Breast epithelium (tissue), 4 donors: ENCODE data around the gene DCLK1. TPM values are rescaled to one million over a fixed set of nuclear protein-coding genes. Genes with fewer than 3 reads are reported as not detected.

Experiments used
- DNase-seq, 2 donors: peaks; one replicate each; pipeline ENCODE4 v3.0.0-alpha.2; 2019; ENCODE audit warnings: low spot score in 2 of 2
- H3K27ac ChIP-seq, 2 donors: fragments of 200-600 bp; sonication (generic) in 1 of 2; one replicate each; pipeline ENCODE4 v1.5.1; 2016 to 2019; ENCODE audit warnings: mild to moderate bottlenecking in 1 of 2
- H3K27me3 ChIP-seq, 2 donors: fragments of 200-600 bp; sonication (generic) in 1 of 2; one replicate each; pipeline versions ENCODE4 v1.5.1 to v1.6.0; 2017 to 2019; ENCODE audit warnings: control low read depth in 1 of 2, mild to moderate bottlenecking in 1 of 2
- H3K36me3 ChIP-seq: fragments of 200-600 bp; one replicate; pipeline ENCODE4 v1.5.1; 2019
- H3K4me1 ChIP-seq, 2 donors: fragments of 200-600 bp; sonication (generic); one replicate each; pipeline ENCODE4 v1.5.1; 2016 to 2019; ENCODE audit warnings: control low read depth in 1 of 2
- H3K4me3 ChIP-seq, 3 donors: fragments of 200-600 bp; sonication (generic); 1 replicate in 2 of 3; 2 replicates in 1 of 3; pipeline ENCODE4 v1.5.1; 2016 to 2019; ENCODE audit warnings: mild to moderate bottlenecking in 3 of 3, moderate library complexity in 2 of 3
- H3K9me3 ChIP-seq, 2 donors: fragments of 200-600 bp; sonication (generic) in 1 of 2; one replicate each; pipeline ENCODE4 v1.5.1; 2016 to 2019; ENCODE audit warnings: control low read depth in 1 of 2
- CTCF ChIP-seq, 3 donors: fragments of 450-650 bp; IDR thresholded peaks; one replicate each; pipeline ENCODE4 v1.5.1; 2016 to 2017; ENCODE audit warnings: antibody characterized with exemption in 3 of 3, mild to moderate bottlenecking in 3 of 3, moderate library complexity in 3 of 3
- POLR2A ChIP-seq: fragments of 450-650 bp; IDR thresholded peaks from one replicate; pipeline ENCODE4 v1.6.1; 2016; ENCODE audit warnings: antibody characterized with exemption, mild to moderate bottlenecking, moderate library complexity
- POLR2AphosphoS5 ChIP-seq, 3 donors: sonication (generic); formaldehyde crosslinking; IDR thresholded peaks; one replicate each; pipeline ENCODE4 v1.6.1; 2017; ENCODE audit warnings: antibody characterized with exemption in 3 of 3
- intact Hi-C: fragments of 100-400 bp; cut with DNase I; formaldehyde crosslinking; loops from one replicate; pipeline ENCODE4 v1.15.1; 2023; ENCODE audit warnings: low total_unique reads
- total RNA-seq, 3 donors: library from RNA; depleted of rRNA; stranded (reverse); fragments of >200 nt; gene quantifications; one replicate each; pipeline ENCODE4 v1.1.0, GENCODE V29; 2016

The DCLK1 gene
- total RNA-seq, 3 donors from 2014 or later, result 21.2 to 158 (median 28.2) TPM

- Histone ChIP-seq H3K4me1 (no peaks in the 10 kb centered on the region), H3K36me3 (no peaks in the 10 kb centered on the region), H3K27ac (peak overlapping the region; percentile 8 to 34), H3K9me3 (no peaks in the 10 kb centered on the region), H3K27me3 (no peaks in the 10 kb centered on the region), H3K4me3 (no peak overlapping the region)
- intact Hi-C loops, result no loop called here
- no peak for TF ChIP-seq POLR2A
- TF ChIP-seq POLR2AphosphoS5 (IDR thresholded peaks at IDR 0.05), result no peak
- TF ChIP-seq CTCF (IDR thresholded peaks at IDR 0.05), result no peak
- DNase-seq, result no peak
Measured at GRCh38 chr13:35812736-35813135, 318.4 kb downstream of the DCLK1 start.

GRCh38 chr13:35810321-35810720, 320.9 kb downstream of the DCLK1 start:
- TF ChIP-seq POLR2A (no peak), POLR2AphosphoS5 (IDR thresholded peaks at IDR 0.05) (no peak), CTCF (IDR thresholded peaks at IDR 0.05) (no peak)
- H3K9me3 ChIP-seq, result no peaks in the 10 kb centered on the region
- no peaks in the 10 kb centered on the region for H3K27me3 ChIP-seq
- intact Hi-C loops, result no loop called here
- no peak for DNase-seq
- H3K36me3 ChIP-seq, result no peaks in the 10 kb centered on the region
- H3K4me3 ChIP-seq, result no peak overlapping the region
- H3K4me1 ChIP-seq, result no peaks in the 10 kb centered on the region
- H3K27ac ChIP-seq, result no peak overlapping the region

- no peak overlapping the region for H3K27ac ChIP-seq
- intact Hi-C loops, result no loop called here
- no peaks in the 10 kb centered on the region for H3K4me1 ChIP-seq
- H3K36me3 ChIP-seq, result no peaks in the 10 kb centered on the region
- H3K27me3 ChIP-seq, result no peaks in the 10 kb centered on the region
- H3K4me3 ChIP-seq, result no peak overlapping the region
- no peak for DNase-seq
- TF ChIP-seq POLR2AphosphoS5 (IDR thresholded peaks at IDR 0.05) (no peak), POLR2A (no peak), CTCF (IDR thresholded peaks at IDR 0.05) (no peak)
- no peaks in the 10 kb centered on the region for H3K9me3 ChIP-seq
Measured at GRCh38 chr13:35808846-35809245, 322.3 kb downstream of the DCLK1 start.

- H3K27me3 ChIP-seq, result no peaks in the 10 kb centered on the region
- H3K4me1 ChIP-seq, result no peaks in the 10 kb centered on the region
- no peak for DNase-seq
- no peaks in the 10 kb centered on the region for H3K9me3 ChIP-seq
- no peak for TF ChIP-seq POLR2AphosphoS5 (IDR thresholded peaks at IDR 0.05)
- intact Hi-C loops, result no loop called here
- H3K36me3 ChIP-seq, result no peaks in the 10 kb centered on the region
- no peak overlapping the region for H3K27ac ChIP-seq
- H3K4me3 ChIP-seq, result no peak overlapping the region
Measured at GRCh38 chr13:35804901-35805300, 326.3 kb downstream of the DCLK1 start.

- Histone ChIP-seq H3K27ac (no peak overlapping the region), H3K27me3 (no peaks in the 10 kb centered on the region), H3K4me1 (no peaks in the 10 kb centered on the region), H3K4me3 (no peak overlapping the region), H3K9me3 (no peaks in the 10 kb centered on the region), H3K36me3 (no peaks in the 10 kb centered on the region)
- DNase-seq, result no peak
- TF ChIP-seq POLR2AphosphoS5 (IDR thresholded peaks at IDR 0.05) (no peak), POLR2A (no peak)
- intact Hi-C loops, result no loop called here
Measured at GRCh38 chr13:35797991-35798390, 333.2 kb downstream of the DCLK1 start.

- intact Hi-C loops, result no loop called here
- H3K9me3 ChIP-seq, result no peaks in the 10 kb centered on the region
- H3K36me3 ChIP-seq, result no peaks in the 10 kb centered on the region
- DNase-seq, result no peak
- TF ChIP-seq POLR2A, result no peak
- no peak for TF ChIP-seq CTCF (IDR thresholded peaks at IDR 0.05)
- no peak for TF ChIP-seq POLR2AphosphoS5 (IDR thresholded peaks at IDR 0.05)
- H3K27me3 ChIP-seq, result no peaks in the 10 kb centered on the region
- H3K27ac ChIP-seq, result peak overlapping the region in 1 of 2 donors; percentile 19
- no peak overlapping the region for H3K4me3 ChIP-seq
- no peaks in the 10 kb centered on the region for H3K4me1 ChIP-seq
Measured at GRCh38 chr13:35797244-35797643, 333.9 kb downstream of the DCLK1 start.
